Ascending aorta (tissue), 2 donors: Measurements from ENCODE around the gene SSTR4. TPM values are rescaled to one million over a fixed set of nuclear protein-coding genes. Genes with fewer than 3 reads are reported as not detected.

Experiments used
- DNase-seq, 2 donors: peaks; one replicate each; pipeline ENCODE4 v3.0.0-alpha.2; 2019; ENCODE audit warnings: low spot score in 2 of 2
- H3K27ac ChIP-seq, 2 donors: fragments of 200-600 bp; sonication (generic); one replicate each; pipeline ENCODE4 v1.5.1; 2016 to 2017; ENCODE audit warnings: mild to moderate bottlenecking in 1 of 2
- H3K27me3 ChIP-seq: fragments of 200-600 bp; sonication (generic); one replicate; pipeline ENCODE4 v1.5.1; 2017
- H3K36me3 ChIP-seq, 2 donors: fragments of 200-600 bp; sonication (generic); one replicate each; pipeline ENCODE4 v1.5.1; 2016
- H3K4me1 ChIP-seq, 2 donors: fragments of 200-600 bp; sonication (generic); one replicate each; pipeline ENCODE4 v1.5.1; 2016 to 2017; ENCODE audit warnings: mild to moderate bottlenecking in 1 of 2
- H3K4me3 ChIP-seq, 2 donors: fragments of 200-600 bp; sonication (generic); one replicate each; pipeline ENCODE4 v1.5.1; 2016 to 2017; ENCODE audit warnings: mild to moderate bottlenecking in 1 of 2
- H3K9me3 ChIP-seq, 2 donors: fragments of 200-600 bp; sonication (generic); one replicate each; pipeline ENCODE4 v1.5.1; 2016
- intact Hi-C: fragments of 100-400 bp; cut with DNase I; formaldehyde crosslinking; loops from one replicate; pipeline ENCODE4 v1.15.1; 2023
- total RNA-seq: library from RNA; depleted of rRNA; stranded (reverse); fragments of >200 nt; gene quantifications from one replicate; pipeline ENCODE4 v1.1.0, GENCODE V29; 2016
- TF ChIP-seq, protein P1 (sequence below), 3 experiments: fragments of 200-600 bp in 2 of 3; fragments of 450-650 bp in 1 of 3; sonication (generic) in 2 of 3; IDR thresholded peaks; one replicate each; pipeline ENCODE4 v1.5.1; 2016 to 2019; ENCODE audit warnings: antibody characterized with exemption in 3 of 3, mild to moderate bottlenecking in 1 of 3, moderate library complexity in 1 of 3

Gene SSTR4
- total RNA-seq, 1 donor from 2014 or later = not detected

DNA sequence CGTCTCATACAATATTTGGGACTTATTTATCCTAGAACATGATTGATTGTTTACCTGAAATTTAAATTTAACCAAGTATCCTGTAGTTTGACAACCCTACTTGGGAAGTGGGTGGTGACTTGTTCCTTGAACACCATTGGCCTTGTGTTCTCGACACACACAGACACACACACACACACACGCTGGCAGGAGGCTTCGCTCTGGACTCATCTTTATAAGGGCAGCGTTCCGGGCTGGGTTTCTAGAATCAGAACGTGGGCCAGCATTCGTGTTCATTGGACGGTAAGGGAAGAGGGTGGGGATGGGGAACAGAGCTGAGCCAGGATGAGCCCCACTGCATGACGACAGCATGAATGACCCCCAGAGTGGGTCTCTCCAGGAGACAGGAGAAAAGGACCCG, 16.2 kb upstream of the SSTR4 start:
- H3K27me3 ChIP-seq = no peaks in the 10 kb centered on the region

DNA sequence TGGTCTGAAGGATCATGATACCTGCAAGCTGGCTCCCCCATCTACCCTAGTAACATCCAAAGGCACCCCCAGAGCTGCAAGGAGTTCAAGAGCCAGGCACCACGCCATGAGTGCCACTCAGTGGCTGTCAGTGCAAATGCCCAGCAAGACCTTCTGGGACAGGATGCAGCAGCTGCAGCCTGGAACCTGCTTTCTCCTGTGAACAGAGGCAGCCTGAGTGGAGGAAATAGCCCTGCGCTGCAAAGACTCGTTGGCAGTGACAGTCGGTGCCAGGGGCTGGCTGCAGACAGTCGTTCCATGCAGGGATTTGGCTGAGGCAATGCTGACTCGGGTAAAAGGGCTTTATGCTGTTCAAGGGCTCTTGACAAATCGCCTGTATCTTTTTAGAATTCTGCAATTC, 15.7 kb upstream of the SSTR4 start:
- Histone ChIP-seq H3K4me3 (no peak overlapping the region), H3K27ac (no peak overlapping the region), H3K9me3 (no peaks in the 10 kb centered on the region), H3K36me3 (no peaks in the 10 kb centered on the region), H3K27me3 (no peaks in the 10 kb centered on the region), H3K4me1 (no peaks in the 10 kb centered on the region)
- intact Hi-C loops = no loop called here
- TF ChIP-seq, protein P1, sequence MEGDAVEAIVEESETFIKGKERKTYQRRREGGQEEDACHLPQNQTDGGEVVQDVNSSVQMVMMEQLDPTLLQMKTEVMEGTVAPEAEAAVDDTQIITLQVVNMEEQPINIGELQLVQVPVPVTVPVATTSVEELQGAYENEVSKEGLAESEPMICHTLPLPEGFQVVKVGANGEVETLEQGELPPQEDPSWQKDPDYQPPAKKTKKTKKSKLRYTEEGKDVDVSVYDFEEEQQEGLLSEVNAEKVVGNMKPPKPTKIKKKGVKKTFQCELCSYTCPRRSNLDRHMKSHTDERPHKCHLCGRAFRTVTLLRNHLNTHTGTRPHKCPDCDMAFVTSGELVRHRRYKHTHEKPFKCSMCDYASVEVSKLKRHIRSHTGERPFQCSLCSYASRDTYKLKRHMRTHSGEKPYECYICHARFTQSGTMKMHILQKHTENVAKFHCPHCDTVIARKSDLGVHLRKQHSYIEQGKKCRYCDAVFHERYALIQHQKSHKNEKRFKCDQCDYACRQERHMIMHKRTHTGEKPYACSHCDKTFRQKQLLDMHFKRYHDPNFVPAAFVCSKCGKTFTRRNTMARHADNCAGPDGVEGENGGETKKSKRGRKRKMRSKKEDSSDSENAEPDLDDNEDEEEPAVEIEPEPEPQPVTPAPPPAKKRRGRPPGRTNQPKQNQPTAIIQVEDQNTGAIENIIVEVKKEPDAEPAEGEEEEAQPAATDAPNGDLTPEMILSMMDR (IDR thresholded peaks at IDR 0.05) = no peak
- DNase-seq = no peak

More for the DNA sequence above, 16.2 kb upstream of the SSTR4 start:
- H3K27ac ChIP-seq = no peak overlapping the region
- intact Hi-C loops = no loop called here
- no peak for DNase-seq
- H3K4me1 ChIP-seq = no peaks in the 10 kb centered on the region
- H3K9me3 ChIP-seq = no peaks in the 10 kb centered on the region
- TF ChIP-seq, protein P1 (IDR thresholded peaks at IDR 0.05) = no peak
- H3K4me3 ChIP-seq = no peak overlapping the region
- H3K36me3 ChIP-seq = no peaks in the 10 kb centered on the region

DNA sequence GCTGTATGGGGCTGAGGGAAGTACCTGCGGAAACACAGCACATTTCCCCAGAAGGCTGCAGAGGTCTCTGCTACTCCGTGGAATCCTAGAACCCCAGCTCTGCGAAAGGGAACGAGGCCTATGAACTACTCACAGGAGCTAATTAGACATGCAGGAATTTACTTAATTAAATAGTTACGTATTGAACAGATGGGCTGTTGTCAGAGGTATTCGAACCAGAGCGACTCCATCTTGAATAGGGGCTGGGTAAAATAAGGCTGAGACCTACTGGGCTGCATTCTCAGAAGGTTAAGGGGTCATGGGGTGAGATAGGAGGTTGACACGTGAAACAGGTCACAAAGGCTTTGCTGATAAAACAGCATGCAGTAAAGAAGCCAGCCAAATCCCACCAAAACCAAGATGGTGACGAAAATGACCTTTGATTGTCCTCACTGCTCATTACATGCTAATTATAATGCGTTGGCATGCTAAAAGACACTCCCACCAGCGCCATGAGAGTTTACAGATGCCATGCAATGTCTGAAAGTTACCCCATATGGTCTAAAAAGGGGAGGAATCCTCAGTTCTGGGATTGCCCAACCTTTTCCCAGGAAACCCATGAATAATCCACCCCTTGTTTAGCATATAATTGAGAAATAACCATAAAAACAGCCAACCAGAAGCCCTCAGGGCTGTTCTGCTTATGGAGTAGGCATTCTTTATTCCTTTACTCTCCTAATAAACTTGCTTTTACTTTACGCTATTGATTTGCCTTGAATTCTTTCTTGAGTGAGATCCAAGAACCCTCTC, 14.7 kb upstream of the SSTR4 start:
- H3K4me1 ChIP-seq = no peaks in the 10 kb centered on the region
- TF ChIP-seq, protein P1 (IDR thresholded peaks at IDR 0.05) = no peak
- H3K27ac ChIP-seq = no peak overlapping the region
- no peaks in the 10 kb centered on the region for H3K27me3 ChIP-seq
- no peaks in the 10 kb centered on the region for H3K9me3 ChIP-seq
- no peak for DNase-seq
- no peak overlapping the region for H3K4me3 ChIP-seq
- intact Hi-C loops = no loop called here
- H3K36me3 ChIP-seq = no peaks in the 10 kb centered on the region

DNA sequence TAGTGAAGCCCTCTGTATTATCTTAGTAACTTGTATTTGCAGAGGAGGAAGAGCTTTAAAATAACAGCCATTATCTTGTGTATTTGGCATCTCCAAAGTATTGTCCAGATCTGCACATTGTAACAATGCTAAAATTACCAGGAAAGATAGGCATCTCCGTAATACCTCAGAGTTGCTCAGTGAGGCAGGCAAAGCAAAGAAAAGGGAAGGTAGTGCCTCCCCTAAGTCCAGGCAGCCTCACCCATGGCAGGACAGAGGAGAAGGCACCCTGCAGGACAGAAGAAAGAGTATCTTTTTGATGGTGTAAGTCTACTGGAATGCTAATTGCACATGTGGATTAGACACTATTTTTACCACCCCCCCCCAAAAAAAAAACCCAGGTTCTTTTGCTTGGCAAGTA, 13.6 kb upstream of the SSTR4 start:
- Histone ChIP-seq H3K9me3 (no peaks in the 10 kb centered on the region), H3K27ac (no peak overlapping the region), H3K36me3 (no peaks in the 10 kb centered on the region), H3K4me1 (no peaks in the 10 kb centered on the region), H3K4me3 (no peak overlapping the region), H3K27me3 (no peaks in the 10 kb centered on the region)
- intact Hi-C loops = no loop called here
- TF ChIP-seq, protein P1 (IDR thresholded peaks at IDR 0.05) = no peak
- no peak for DNase-seq

DNA sequence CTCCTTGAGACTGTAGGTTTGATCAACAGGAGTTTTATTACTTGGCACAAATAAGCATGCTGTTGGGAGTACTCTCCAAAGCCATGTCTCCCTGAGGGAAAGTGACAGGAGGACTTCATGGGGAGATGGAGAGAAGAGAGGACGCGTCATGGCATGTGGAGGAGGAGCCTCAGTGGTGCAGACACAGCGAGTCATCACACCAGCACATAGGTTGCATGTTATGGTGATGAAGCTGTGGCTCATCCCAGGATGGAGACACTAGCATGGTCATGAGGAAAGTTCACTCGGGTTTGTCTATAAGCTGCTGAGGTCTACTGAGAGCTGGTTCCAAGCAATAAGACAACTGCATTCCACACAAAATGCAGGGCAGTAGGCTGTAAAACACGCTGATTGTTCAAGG, 13.2 kb upstream of the SSTR4 start:
- no peak for DNase-seq
- TF ChIP-seq, protein P1 (IDR thresholded peaks at IDR 0.05) = no peak
- Histone ChIP-seq H3K27me3 (no peaks in the 10 kb centered on the region), H3K27ac (no peak overlapping the region), H3K4me3 (no peak overlapping the region), H3K36me3 (no peaks in the 10 kb centered on the region), H3K9me3 (no peaks in the 10 kb centered on the region), H3K4me1 (no peaks in the 10 kb centered on the region)
- intact Hi-C loops = no loop called here
